ENCODE results near the gene ABHD16A.
A peak's percentile ranks its signal among the peaks of the same experiment; 100 is the strongest.

ABHD16A gene

DNA sequence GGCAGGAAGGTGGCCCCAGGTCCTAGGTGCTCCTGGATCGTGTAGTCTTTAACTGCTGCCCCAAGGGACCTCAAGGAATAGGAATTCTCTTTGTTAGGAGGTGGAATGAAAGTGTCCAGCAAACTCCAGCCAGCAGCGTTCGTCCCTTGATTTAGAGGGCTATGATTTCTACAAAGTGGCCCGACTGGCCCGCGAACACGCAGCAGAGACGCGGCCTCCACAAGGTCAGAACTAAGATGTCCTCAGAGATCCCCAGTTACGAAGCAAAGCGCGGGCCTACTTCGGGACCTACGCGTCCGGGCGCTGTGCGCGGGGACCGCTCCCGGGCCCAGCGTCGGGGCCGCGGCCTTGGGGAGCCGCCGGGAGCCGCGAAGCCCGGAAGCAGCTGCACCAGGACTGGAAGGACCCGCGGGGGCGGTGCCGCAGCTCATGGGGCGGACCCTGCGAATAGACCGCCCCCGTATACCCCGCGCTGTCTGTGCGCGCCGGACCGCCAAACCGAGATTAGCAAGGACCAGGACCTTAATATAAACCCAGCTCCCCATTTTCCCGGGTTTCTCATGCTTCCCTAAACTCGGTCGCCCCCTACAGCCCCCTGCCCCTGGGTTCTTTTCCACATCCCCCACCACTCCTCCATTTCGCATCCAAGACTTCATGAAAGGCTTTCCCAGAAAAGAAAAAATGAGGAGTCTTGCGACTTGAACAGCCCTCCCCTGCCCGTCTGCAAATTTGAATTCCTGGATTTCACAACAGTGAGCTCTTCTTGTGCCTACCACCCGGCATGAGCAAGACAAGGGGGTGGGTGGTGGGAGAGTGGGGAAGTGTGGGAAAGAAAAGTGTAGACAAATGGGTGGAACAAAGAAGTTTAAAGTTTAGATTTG is 42.5 kb downstream of the ABHD16A start, which contains the start of gene C6orf47:
Gene C6orf47, minus strand, starts transcription at position 398 of the 881 bp plus-strand sequence. CDS start 831 bp downstream, outside the sequence.
- DNase-seq = peak; percentile 74

- DNase-seq = no peak
These were observed 43.3 kb downstream of the ABHD16A start for GRCh38 chr6:31659649-31660380.

DNA sequence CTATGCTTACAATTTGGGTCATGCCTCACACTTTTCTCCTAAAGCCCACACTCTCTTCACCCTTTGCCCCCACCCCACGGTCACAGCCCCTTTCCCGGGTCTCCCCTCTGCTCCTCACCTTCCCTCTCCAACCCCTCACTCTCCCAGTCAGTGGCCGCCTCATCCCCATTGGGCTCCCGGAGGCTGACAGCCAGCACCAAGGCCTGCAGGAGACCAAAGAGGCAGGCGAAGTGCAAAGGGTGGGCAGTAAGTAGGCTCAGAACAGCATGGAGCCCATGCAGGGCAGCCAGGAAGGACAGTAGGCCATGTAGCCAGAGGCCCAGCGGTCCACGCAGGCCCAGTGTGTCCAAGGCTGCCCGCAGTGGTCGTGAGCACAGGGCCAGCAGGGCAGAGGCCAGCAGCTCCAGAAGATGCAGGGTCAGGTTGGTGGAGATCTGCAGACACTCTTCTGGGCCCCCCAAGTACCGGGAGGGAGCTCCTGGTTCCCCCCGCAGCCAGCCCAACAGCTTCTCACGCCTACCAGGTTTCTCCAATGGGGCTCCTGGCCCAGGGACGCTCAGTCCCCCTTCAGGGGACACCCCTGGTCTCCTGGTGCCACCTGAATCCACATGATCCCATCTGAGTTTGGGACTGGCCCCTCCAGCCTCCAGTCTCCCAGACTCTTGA is 44.0 kb downstream of the ABHD16A start:
- no peak for DNase-seq

DNA sequence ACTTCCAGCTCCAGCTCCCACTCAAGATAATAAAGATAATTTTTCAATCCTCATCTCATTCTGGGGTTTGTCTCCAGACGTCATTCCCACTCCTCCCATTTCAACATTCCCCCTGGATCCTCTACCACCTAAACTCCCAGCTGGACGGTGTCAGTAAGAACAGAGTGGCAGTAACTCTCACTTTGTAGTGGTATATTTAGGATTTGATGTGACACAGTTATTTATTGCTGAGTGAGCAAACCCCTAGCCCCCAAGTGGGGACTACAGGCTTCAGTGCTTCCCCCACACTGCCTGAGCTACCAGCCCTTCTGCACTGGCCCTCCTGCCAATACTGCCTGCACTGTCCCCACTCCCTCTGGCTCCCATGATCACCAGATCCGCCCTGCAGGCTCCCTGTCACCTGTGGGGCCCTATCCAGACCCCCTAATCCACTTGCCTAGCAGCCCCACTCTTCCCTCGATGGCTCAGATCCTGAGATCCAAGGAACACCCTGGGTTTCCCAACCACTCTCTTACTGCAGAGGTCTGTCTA is 44.9 kb downstream of the ABHD16A start:
- no peak for DNase-seq

DNA sequence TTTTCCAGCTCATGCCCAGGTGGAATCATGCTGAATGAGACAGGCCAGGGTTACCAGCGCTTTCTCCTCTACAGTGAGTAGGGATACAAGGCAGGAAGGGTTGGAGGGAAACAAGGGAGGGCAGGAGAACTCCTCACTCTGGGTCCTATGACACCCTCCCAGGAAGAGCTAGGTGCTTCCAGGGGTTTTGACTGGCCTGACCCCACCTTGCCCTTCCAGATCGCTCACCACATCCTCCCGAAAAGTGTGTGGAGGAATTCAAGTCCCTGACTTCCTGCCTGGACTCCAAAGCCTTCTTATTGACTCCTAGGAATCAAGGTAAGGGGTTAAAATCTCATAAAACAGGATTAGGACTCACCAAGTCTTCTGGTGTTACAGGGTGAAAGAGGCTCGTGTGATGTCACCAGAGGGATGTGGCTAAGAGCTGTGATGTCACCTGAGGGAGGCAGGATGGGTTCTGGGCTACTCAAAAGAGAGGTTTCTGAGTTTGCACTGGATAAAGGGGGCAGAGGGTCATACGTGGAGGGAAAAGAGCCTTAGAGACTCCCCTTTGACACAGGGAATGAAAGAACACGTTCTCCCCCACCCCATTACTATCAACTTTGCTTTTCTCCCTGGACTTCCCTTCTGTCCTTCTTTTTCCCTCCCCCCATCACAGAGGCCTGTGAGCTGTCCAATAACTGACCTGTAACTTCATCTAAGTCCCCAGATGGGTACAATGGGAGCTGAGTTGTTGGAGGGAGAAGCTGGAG is 45.5 kb downstream of the ABHD16A start:
- no peak for DNase-seq

- no peak for DNase-seq
These were observed 47.5 kb downstream of the ABHD16A start, which contains the start of gene APOM for GRCh38 chr6:31655349-31656237. APOM (plus strand) TSS chr6:31655894; CDS start chr6:31655967, 73 bp downstream.

DNA sequence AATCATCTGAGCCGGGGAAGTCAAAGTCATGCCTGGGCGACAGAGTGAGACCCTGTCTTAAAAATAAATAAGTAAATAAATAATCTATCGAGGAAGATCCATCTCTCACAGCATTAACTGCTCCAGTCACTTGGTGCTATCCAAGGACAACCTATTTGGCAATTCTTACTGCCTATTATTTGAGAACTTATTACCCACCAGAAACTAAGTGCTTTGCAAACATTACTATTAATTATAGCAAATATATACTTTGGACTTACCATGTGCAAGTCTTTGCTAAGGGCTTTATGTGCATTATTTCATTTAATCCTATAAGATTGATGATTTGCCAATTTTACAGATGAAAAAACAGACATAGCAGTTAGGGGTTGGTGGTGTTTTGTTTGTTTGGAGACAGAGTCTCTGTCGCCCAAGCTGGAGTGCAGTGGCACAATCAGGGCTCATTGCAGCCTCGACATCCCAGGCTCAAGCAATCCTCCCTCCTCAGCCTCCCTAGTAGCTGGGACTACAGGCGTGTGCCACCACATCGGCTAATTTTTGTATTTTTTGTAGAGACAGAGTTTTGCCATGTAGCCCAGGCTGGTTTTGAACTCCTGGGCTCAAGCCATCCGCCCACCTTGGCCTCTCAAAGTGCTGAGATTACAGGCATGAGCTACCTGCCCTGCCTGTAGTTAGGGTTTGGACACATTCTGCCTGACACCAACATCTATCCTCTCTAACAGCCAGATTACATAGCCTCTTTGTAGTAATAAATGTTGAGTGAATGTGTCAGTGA is 48.4 kb downstream of the ABHD16A start:
- no peak for DNase-seq

DNA sequence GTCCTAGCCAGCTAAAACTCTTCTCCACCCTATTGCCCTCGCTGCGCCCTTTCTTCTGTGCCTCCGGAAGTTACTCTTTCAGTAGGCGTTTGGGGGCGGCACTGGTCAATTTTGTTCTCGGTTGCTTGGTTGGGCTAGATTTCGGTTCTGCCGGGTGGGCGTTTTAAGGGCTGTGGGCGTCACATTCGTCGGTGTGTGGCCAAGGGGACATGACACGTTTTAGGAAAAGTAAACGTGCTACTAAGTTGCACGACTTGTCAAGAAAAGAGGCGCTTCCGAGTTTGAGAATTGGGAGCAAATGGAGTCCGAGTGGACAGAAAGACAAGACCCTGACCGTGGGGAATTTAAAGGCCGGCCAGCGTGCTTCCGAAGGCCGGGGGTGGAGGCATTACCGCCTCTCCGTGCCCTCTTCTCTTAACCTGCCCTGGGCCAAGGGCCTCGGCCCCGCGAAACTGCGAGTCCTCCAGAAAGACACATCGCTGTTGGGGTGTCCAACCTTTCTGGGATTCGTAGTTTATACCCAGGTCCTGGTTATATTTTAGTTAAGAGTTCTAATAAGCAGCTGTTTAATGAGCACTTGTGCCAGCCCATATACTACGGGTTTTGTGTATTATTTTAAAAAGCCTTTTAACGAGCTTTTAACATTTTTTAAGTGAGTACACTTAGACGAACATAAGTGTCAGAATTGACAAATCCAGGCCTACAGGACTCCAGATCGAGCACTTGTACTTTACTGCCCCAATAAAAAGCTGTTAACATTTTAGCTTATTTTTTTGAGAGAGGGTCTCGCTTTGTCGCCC is 50.0 kb downstream of the ABHD16A start:
- DNase-seq = peak; percentile 96

GRCh38 chr6:31651602-31652191 is 51.4 kb downstream of the ABHD16A start:
- DNase-seq = peak; percentile 52

DNA sequence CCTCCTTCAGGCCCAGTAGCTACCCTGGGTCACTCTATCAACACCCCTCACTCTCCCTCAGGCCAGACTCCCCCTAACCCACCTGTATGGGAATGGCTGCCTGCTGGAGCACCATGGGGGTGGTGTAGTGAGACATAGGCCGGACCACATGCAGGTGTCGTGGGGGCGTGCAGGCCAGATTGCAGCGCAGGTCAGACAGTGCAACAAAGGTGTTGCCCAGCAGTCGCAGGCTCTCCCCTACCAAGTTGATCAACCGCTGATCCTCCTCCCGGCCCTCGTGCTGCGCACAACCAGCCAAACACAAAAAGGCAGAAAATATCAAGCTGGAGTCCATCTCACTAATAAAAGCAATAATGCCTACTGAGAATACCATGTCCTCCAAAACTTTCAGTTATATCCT is 57.8 kb downstream of the ABHD16A start:
- no peak for DNase-seq

- DNase-seq = no peak
These were observed 59.2 kb downstream of the ABHD16A start for GRCh38 chr6:31643818-31644454.

GRCh38 chr6:31642798-31643570 is 60.1 kb downstream of the ABHD16A start:
- no peak for DNase-seq

- no peak for DNase-seq
These were observed 61.8 kb downstream of the ABHD16A start for GRCh38 chr6:31641370-31641769.

- DNase-seq = no peak
These were observed 62.5 kb downstream of the ABHD16A start for GRCh38 chr6:31640612-31641011.

DNA sequence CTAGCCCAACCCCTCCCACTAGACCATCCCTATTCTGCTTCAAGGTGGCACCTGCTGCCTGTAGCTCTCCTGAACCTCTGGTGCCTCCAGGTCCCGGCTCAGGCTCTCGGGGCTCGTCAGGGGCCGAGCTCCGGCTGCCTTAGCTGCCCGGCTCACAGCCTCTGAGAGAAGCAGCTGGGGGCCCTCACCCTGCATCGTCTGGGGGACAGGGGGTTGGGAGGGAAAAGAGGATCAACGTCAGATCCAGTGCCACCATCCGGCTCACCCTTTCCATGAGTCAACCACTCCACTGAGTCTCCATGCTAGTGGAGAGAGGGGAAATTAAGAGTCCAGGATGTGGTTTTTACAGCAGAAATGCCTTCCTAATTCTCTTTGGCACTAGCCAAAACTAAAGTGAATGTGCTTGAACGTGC is 63.7 kb downstream of the ABHD16A start:
- DNase-seq = no peak

DNA sequence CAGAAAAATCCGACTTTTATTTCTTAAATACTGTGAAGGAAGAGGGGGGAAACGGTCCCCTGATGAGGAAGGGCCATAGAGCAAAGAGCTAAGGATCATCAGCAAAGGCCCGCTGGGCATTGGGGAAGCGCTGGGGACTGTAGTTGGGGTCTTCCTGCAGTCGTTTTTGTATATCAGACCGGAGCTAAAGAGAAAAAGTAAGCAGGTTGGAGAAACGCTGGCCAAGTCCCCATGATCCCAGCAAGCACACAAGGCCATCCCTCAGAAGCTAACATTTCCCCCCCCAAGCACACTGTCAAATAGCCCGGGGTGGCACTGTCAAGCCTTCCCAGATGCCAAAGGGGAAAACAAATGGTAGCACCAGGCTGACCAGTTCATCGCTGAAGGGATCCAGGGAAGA is 64.1 kb downstream of the ABHD16A start:
- DNase-seq = no peak

All from COR-L47 (cell line).